Keratinocyte (primary cell): ENCODE measurements around the gene BTG2.

Experiments used
- CTCF ChIP-seq, 3 experiments: IDR thresholded peaks in 1 of 3; conservative IDR thresholded peaks in 1 of 3; optimal IDR thresholded peaks in 1 of 3; 2 replicates in 2 of 3; 3 replicates in 1 of 3; pipeline versions ENCODE3 to v1.5.1; 2011; ENCODE audit warnings: low read length in 3 of 3, mild to moderate bottlenecking in 3 of 3, moderate library complexity in 2 of 3, control low read depth in 1 of 3, inconsistent platforms in 1 of 3; ENCODE audit not compliant: insufficient read depth in 2 of 3; ENCODE audit errors: extremely low read depth in 1 of 3
- EZH2 ChIP-seq: IDR thresholded peaks from one replicate; pipeline ENCODE4 v1.6.1; 2012; ENCODE audit warnings: inconsistent platforms, mild to moderate bottlenecking, low read length, moderate library complexity

DNA sequence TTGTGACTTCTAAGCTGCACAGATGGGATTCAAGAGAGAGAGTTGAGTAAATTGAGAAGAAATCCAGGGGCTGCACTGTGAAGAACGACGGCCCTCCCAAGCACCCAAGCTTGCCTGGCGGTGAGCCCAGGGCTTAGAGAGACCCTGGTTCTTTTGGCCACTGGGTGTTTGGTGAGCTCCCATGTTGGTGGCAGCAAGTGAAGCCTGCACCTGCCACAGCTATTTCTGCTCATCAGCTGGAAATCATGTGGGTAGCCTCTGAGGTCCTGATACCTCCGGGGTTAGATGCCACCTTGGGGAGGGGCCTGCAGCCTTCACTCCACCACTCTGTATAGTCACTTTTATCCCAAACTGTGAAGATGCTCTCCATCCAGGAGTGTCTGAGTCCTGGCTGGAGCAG is 6.2 kb upstream of the BTG2 start:
- TF ChIP-seq CTCF (optimal IDR thresholded peaks at IDR 0.05 in 1 of 3, IDR thresholded peaks at IDR 0.05 in 1 of 3, conservative IDR thresholded peaks at IDR 0.05 in 1 of 3; ENCODE audit: extremely low read depth in 1 of 3, insufficient read depth in 2 of 3, low read length in 3 of 3) = no peak
- no peak for TF ChIP-seq EZH2
